ENCODE data around the gene TULP4.

The TULP4 gene

DNA sequence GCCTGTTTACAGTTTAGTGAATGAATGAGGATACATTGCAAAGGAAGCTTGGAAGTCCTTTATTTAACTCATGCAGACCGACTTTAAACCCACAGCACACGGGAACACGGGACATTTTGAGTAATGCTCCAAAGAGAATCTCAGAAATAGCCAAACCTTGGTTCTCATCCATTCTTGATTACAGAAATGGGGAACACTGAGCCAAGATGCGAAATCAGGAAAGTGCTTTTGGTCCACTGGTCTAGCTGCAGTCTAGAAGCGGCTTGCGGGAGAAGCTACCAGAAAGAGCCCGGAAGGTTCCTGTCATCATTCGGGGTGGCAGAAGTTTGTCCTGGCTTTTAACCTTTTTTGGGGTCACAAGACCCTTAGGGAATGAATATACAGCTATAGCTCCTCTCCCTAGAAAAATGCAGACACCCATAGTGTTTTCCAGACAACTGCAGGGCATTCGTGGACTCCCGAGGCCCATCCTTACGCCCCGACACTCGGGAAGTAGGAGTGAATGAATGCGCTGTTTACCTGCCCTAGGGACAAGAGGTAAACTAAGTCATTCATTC lies 247.2 kb downstream of the TULP4 start:
- DNase-seq (ENCODE audit: low read depth): no peak

DNA sequence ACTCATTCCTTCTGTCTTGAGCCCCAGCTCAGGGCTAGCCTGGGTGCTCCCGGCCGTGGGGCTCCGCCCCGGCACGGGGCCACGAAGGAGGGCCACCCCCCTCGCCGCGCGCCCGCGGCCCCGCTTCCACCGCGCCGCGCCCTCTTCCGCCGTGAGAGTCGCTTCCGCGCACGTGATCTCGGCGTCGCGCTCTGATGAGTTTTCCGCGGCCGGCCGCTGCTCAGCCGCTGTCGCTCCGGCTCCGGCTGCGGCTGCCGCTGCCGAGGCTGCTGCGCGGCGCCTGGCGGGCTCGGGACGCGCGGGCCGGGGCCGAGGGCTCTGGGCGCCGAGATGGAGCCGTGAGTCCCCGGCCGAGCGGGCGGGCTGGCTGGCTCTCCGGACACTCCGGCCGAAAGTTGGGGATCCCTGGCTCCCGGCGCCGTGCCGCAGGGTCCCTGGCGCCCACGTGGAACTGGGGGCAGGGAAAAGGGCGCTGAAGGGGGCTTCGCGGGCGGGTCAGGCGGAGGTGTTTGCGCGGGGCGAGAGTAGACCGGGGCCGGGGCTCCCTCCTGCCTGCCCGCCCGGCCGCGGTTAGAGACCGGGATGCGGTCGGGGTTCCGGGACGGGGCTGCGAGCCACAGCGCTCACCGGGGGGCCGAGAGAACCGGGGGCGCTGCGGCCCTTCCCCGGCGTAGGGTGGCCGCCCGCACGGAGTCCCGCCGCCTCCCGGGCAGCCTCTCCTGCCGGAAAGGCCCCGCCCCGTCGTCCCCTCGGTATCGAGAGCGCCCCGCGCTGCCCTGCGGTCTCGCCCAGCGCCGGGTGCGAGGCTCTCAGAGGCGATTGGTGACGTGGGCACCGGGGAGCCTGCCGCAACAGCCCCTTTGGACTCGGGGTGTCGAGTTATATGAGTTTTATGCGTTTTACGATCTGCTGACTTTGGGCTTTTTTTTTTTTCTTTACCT lies 247.9 kb downstream of the TULP4 start, which contains the start of gene TMEM181:
TSS of gene TMEM181 (plus strand) at position 197 of the 941 bp plus-strand sequence. CDS start at position 331, 134 bp downstream.
- peak; percentile 83 for DNase-seq (ENCODE audit: low read depth)

DNA sequence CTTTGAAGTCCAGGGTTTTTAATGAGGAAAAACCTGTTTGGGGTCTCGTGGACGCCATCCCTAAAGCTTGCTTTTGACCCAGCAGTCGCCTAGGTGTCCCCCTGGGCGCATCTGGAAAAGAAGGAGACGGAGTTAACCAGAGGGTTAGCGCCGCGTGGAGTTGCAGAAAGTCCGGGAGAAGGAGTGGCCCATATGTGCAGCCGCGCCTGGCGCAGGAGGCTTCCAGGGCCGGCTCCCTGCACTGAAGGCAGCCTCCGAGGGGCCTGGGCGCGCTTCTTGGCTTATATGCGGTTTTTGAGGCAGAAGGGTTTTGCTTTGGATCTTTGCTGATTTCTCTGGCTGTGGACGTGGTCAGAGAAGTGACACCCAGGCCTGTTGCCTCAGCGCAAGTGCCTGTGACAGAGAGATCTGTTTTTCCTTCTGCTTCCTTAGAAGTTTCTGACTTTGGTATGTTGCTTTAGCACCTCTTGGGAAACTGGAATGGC lies 248.6 kb downstream of the TULP4 start:
- DNase-seq (ENCODE audit: low read depth): peak; percentile 39

Data from EH (cell line).